ENCODE results near the gene PSME1. TPM values are rescaled to one million over a fixed set of nuclear protein-coding genes. Genes with fewer than 3 reads are reported as not detected.

Gene PSME1
- total RNA-seq (2014; rRNA removed; shearing (Covaris generic)), result 187 and 213 TPM in 2 replicates
- 146 and 149 TPM in 2 replicates for total RNA-seq (2022)
- percentile 73 among the genes with signal in this experiment for Bru-seq, nascent RNA
- percentile 90 among the genes with signal in this experiment for BruChase-seq, experiment 1, labeled RNA remaining after a 6-hour chase
- BruChase-seq, experiment 2, labeled RNA remaining after a 2-hour chase, result percentile 70 among the genes with signal in this experiment
- long read RNA-seq, transcript PSME1-201 (11 exons, 1,006 nt), result major isoform, 103 of 1,081 reads
- long read RNA-seq, partial matches to known transcripts, result 962 of 1,081 reads
- long read RNA-seq, other reads (novel, unspliced or antisense), result 14 of 1,081 reads

DNA sequence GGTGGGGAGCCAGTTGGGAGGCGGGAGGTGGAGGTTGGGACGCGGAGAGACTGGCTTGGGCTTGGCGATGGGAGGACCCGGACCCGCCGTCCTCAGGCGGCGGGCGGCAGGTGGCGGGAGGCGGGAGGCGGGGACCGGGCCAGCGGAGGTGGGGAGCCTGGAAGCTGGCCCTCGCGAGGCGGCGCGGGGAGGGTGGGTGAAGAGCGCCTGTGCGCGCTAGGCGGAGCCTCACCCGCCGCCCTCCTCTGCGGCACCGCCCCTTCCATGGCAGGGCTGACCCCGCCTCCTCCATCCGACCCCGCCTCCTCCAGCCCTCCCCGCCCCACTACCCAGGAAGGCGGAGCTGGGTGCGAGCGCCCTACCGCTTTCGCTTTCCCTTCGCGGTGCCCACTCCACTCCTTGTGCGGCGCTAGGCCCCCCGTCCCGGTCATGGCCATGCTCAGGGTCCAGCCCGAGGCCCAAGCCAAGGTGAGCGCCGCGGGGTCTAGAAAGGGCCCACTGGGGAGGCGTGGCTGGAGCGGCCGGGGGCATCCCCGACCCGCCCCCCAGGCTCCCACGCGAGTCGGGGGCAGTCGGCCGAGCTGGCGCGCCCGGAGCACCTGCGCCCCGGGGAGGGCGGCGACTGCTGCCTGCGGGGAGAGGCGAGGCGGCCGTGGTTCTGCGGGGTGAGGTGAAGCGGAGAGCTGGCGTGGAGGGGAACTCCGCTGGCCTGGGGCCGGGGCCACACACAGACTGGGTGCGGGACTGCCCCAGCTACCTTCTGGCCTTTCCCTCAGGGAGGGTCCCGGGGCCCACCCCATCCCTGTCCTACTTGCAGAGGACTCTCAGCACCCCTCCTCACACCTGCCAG, at the start of gene PSME1:
Gene PSME1, plus strand, starts transcription at position 361 of the 850 bp plus-strand sequence. Its CDS starts 69 bp downstream, at position 430.
- ChIA-PET CTCF (ENCODE audit: unreplicated experiment) (interaction anchor here (0.6 to 2.1 kb wide), 4 partner anchors 22 to 577 kb away, joined by 3 to 12 read pairs (median 4); partner anchors contain the start of genes DCAF11 and NRL), POLR2A (interaction anchor here (0.6 to 4.1 kb wide), 14 partner anchors 9 to 134 kb away, joined by 3 to 43 read pairs (median 4); partner anchors contain the start of genes CHMP4A, DCAF11, NRL and PCK2)
- Histone ChIP-seq H3K4me3 (ENCODE audit: low read depth, low read length, poor library complexity, severe bottlenecking) (peak within 1 kb of the TSS; percentile 98), H3K4me1 (ENCODE audit: insufficient read depth, low read length, poor library complexity, severe bottlenecking) (peaks cover 40% of the 10 kb centered on the region), H4K20me1 (ENCODE audit: insufficient read depth, low read length) (0 out of 2 replicates have a peak, but pooled peaks cover 6% of the 10 kb centered on the region), H3K9me3 (ENCODE audit: low read length) (no peaks in the 10 kb centered on the region), H3K27ac (ENCODE audit: low read depth, low read length, poor library complexity, severe bottlenecking) (peak within 1 kb of the TSS; percentile 46), H3K36me3 (ENCODE audit: insufficient read depth, low read length) (peaks cover 27% of the 10 kb centered on the region), H3K4me2 (ENCODE audit: low read length) (peak within 1 kb of the TSS; percentile 85), H3K9me2 (ENCODE audit: insufficient read depth, low read length) (no peaks in the 10 kb centered on the region), H3K79me2 (ENCODE audit: insufficient read depth, low read depth, low read length) (peaks cover 25% of the 10 kb centered on the region), H2AFZ (ENCODE audit: low read length) (peak within 1 kb of the TSS; percentile 87; the same call in 1 of the 2 replicates)
- intact Hi-C loops (cut with micrococcal nuclease; ENCODE audit: unreplicated experiment), result loop anchor here (1.0 kb wide), 2 partner anchors 22 to 25 kb away; partner anchors contain the start of genes DCAF11, IRF9 and NRL
- no TSS peak for BruUV-seq (replicated peaks)
- DNase-seq (ENCODE audit: low spot score), result peak; percentile 93
- TF ChIP-seq EZH2phosphoT487 (IDR thresholded peaks at IDR 0.05; ENCODE audit: borderline replicate concordance, low read depth, low read length), result no peak
- TF ChIP-seq, protein P1, sequence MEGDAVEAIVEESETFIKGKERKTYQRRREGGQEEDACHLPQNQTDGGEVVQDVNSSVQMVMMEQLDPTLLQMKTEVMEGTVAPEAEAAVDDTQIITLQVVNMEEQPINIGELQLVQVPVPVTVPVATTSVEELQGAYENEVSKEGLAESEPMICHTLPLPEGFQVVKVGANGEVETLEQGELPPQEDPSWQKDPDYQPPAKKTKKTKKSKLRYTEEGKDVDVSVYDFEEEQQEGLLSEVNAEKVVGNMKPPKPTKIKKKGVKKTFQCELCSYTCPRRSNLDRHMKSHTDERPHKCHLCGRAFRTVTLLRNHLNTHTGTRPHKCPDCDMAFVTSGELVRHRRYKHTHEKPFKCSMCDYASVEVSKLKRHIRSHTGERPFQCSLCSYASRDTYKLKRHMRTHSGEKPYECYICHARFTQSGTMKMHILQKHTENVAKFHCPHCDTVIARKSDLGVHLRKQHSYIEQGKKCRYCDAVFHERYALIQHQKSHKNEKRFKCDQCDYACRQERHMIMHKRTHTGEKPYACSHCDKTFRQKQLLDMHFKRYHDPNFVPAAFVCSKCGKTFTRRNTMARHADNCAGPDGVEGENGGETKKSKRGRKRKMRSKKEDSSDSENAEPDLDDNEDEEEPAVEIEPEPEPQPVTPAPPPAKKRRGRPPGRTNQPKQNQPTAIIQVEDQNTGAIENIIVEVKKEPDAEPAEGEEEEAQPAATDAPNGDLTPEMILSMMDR (conservative IDR thresholded peaks at IDR 0.05; ENCODE audit: low read length), result no peak

DNA sequence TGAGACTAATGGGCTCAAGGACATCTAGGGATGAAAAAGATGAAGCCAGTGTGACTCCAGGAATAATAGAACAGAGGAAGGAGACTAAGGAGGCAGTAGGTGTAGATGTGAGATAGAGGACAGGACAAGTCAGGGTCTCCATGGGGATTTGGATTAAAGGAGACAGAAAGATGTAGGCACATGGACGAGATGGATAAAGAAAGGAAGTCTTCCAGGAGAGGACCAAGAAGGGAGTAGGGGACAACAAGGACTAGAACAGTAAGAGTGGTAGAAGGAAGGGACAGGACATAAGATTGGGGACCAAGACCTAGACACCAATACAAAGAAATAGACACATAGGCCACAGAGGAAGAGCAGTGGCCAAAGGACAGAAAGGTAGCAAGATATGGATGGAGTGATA, 49.0 kb upstream of the PSME1 start:
- TF ChIP-seq EZH2phosphoT487 (IDR thresholded peaks at IDR 0.05; ENCODE audit: borderline replicate concordance, low read depth, low read length), result no peak
- TF ChIP-seq, protein P1 (conservative IDR thresholded peaks at IDR 0.05; ENCODE audit: low read length), result no peak
- Histone ChIP-seq H4K20me1 (ENCODE audit: insufficient read depth, low read length) (no peaks in the 10 kb centered on the region), H3K4me2 (ENCODE audit: low read length) (no peak overlapping the region), H3K27ac (ENCODE audit: low read depth, low read length, poor library complexity, severe bottlenecking) (no peak overlapping the region), H3K4me1 (ENCODE audit: insufficient read depth, low read length, poor library complexity, severe bottlenecking) (peaks cover 12% of the 10 kb centered on the region), H3K9me2 (ENCODE audit: insufficient read depth, low read length) (no peaks in the 10 kb centered on the region), H2AFZ (ENCODE audit: low read length) (no peak overlapping the region), H3K4me3 (ENCODE audit: low read depth, low read length, poor library complexity, severe bottlenecking) (no peak overlapping the region), H3K9me3 (ENCODE audit: low read length) (no peaks in the 10 kb centered on the region), H3K79me2 (ENCODE audit: insufficient read depth, low read depth, low read length) (no peaks in the 10 kb centered on the region), H3K36me3 (ENCODE audit: insufficient read depth, low read length) (no peaks in the 10 kb centered on the region)
- ChIA-PET POLR2A (no interaction called here), CTCF (ENCODE audit: unreplicated experiment) (no interaction called here)
- BruUV-seq (replicated peaks), result no TSS peak
- intact Hi-C loops (cut with micrococcal nuclease; ENCODE audit: unreplicated experiment), result no loop called here
- DNase-seq (ENCODE audit: low spot score), result no peak
